PC-3 (cell line): ENCODE data around the gene SAMD11.

ENCODE experiments used
- EZH2 ChIP-seq: fragments of 300-600 bp; sonication (generic); IDR thresholded peaks from one replicate; pipeline ENCODE4 v1.6.1; 2017; ENCODE audit warnings: antibody characterized with exemption, mild to moderate bottlenecking, low read length; ENCODE audit not compliant: unreplicated experiment
- EZH2phosphoT487 ChIP-seq: fragments of 300-600 bp; sonication (generic); IDR thresholded peaks from 2 replicates; pipeline ENCODE4 v1.6.1; 2018; ENCODE audit warnings: mild to moderate bottlenecking, antibody characterized with exemption, low read length, borderline replicate concordance
- TF ChIP-seq, protein P1 (sequence below): fragments of 300-600 bp; sonication (generic); conservative IDR thresholded peaks from 2 replicates; pipeline ENCODE4 v1.5.1; 2017; ENCODE audit warnings: antibody characterized with exemption, low read depth, mild to moderate bottlenecking, low read length

DNA sequence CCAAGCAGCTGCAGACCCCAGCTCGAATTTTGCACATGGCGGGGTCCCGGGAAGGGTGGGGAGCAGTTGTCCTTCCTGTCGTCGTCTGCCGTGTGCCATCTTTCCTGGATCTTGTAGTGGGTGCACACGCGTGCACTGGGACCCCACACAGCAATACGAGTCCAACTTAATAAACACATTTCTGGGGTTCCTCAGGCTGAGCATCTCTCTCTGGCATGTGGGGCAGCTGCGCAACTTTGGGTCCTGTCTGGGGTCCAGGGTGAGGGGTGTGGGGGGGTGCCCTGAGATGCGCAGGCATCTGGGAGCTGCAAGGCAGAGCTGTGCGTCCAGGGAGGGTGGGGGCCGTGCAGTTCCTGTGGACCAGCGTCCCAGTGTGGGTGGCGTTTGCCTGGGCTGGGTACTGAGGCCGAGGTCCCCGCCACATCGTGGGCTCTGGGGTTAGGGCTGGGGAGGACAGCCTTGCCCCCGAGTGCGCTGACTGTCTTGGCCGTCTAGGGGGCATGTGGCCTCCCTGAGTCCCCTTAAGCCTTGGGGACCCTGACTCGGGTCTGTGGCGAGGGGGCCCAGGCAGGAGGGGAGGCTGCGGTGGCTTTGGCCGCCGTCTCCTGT lies 41.9 kb downstream of the SAMD11 start:
- TF ChIP-seq EZH2, result no peak
- TF ChIP-seq, protein P1, sequence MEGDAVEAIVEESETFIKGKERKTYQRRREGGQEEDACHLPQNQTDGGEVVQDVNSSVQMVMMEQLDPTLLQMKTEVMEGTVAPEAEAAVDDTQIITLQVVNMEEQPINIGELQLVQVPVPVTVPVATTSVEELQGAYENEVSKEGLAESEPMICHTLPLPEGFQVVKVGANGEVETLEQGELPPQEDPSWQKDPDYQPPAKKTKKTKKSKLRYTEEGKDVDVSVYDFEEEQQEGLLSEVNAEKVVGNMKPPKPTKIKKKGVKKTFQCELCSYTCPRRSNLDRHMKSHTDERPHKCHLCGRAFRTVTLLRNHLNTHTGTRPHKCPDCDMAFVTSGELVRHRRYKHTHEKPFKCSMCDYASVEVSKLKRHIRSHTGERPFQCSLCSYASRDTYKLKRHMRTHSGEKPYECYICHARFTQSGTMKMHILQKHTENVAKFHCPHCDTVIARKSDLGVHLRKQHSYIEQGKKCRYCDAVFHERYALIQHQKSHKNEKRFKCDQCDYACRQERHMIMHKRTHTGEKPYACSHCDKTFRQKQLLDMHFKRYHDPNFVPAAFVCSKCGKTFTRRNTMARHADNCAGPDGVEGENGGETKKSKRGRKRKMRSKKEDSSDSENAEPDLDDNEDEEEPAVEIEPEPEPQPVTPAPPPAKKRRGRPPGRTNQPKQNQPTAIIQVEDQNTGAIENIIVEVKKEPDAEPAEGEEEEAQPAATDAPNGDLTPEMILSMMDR, result no peak
- TF ChIP-seq EZH2phosphoT487, result no peak
